Gastrocnemius medialis (tissue), 4 donors: Measurements from ENCODE around the gene SMARCD2.

Experiments
- POLR2A ChIP-seq, 2 donors: fragments of 450-650 bp; IDR thresholded peaks; one replicate each; pipeline ENCODE4 v1.6.1; 2017; ENCODE audit warnings: antibody characterized with exemption in 2 of 2, mild to moderate bottlenecking in 2 of 2, moderate library complexity in 2 of 2
- TF ChIP-seq, protein P1 (sequence below), 5 experiments: fragments of 450-650 bp in 3 of 5; fragments of 200-600 bp in 2 of 5; sonication (generic) in 2 of 5; IDR thresholded peaks in 4 of 5; conservative IDR thresholded peaks in 1 of 5; 1 replicate in 4 of 5; 2 replicates in 1 of 5; pipeline ENCODE4 v1.5.1; 2016 to 2019; ENCODE audit warnings: antibody characterized with exemption in 5 of 5, mild to moderate bottlenecking in 3 of 5, moderate library complexity in 3 of 5

GRCh38 chr17:63847525-63848249, 5.2 kb upstream of the SMARCD2 start:
- TF ChIP-seq, protein P1, sequence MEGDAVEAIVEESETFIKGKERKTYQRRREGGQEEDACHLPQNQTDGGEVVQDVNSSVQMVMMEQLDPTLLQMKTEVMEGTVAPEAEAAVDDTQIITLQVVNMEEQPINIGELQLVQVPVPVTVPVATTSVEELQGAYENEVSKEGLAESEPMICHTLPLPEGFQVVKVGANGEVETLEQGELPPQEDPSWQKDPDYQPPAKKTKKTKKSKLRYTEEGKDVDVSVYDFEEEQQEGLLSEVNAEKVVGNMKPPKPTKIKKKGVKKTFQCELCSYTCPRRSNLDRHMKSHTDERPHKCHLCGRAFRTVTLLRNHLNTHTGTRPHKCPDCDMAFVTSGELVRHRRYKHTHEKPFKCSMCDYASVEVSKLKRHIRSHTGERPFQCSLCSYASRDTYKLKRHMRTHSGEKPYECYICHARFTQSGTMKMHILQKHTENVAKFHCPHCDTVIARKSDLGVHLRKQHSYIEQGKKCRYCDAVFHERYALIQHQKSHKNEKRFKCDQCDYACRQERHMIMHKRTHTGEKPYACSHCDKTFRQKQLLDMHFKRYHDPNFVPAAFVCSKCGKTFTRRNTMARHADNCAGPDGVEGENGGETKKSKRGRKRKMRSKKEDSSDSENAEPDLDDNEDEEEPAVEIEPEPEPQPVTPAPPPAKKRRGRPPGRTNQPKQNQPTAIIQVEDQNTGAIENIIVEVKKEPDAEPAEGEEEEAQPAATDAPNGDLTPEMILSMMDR (IDR thresholded peaks at IDR 0.05 in 4 of 5, conservative IDR thresholded peaks at IDR 0.05 in 1 of 5) = no peak
- no peak for TF ChIP-seq POLR2A (IDR thresholded peaks at IDR 0.05)
